GM10266 (cell line): ENCODE data around the gene UBE2I.

Experiments
- DNase-seq: peaks from one replicate; pipeline ENCODE4 v3.0.0; 2012; ENCODE audit errors: extremely low spot score
- CTCF ChIP-seq: IDR thresholded peaks from 2 replicates; pipeline ENCODE4 v1.5.1; 2012; ENCODE audit warnings: mild to moderate bottlenecking, low read depth; ENCODE audit not compliant: control insufficient read depth, insufficient read depth; ENCODE audit errors: missing control alignments

The UBE2I gene

GRCh38 chr16:1323296-1324239 lies 14.1 kb downstream of the UBE2I start:
- no peak for TF ChIP-seq CTCF

GRCh38 chr16:1324286-1324826 lies 14.9 kb downstream of the UBE2I start:
- DNase-seq, result no peak
- no peak for TF ChIP-seq CTCF

More at GRCh38 chr16:1323296-1324239, 14.1 kb downstream of the UBE2I start:
- DNase-seq, result no peak

GRCh38 chr16:1325261-1325660 lies 15.8 kb downstream of the UBE2I start:
- TF ChIP-seq CTCF, result no peak

GRCh38 chr16:1325673-1326371 lies 16.4 kb downstream of the UBE2I start:
- no peak for DNase-seq
- no peak for TF ChIP-seq CTCF

More at GRCh38 chr16:1325261-1325660, 15.8 kb downstream of the UBE2I start:
- no peak for DNase-seq

GRCh38 chr16:1326391-1326790 lies 17.0 kb downstream of the UBE2I start:
- TF ChIP-seq CTCF, result no peak
- no peak for DNase-seq

GRCh38 chr16:1326946-1327618 lies 17.6 kb downstream of the UBE2I start:
- DNase-seq, result no peak
- no peak for TF ChIP-seq CTCF
